Fibroblast of mammary gland (primary cell): Measurements from ENCODE around the gene FGFR1OP2.

ENCODE experiments used
- DNase-seq: peaks from one replicate; pipeline ENCODE4 v3.0.0-alpha.2; 2010; ENCODE audit warnings: low read depth
- H3K4me3 ChIP-seq: 2 replicates; pipeline ENCODE4 v1.5.1; 2011; ENCODE audit warnings: low read depth, mild to moderate bottlenecking, low read length, moderate library complexity; ENCODE audit not compliant: control insufficient read depth
- CTCF ChIP-seq: conservative IDR thresholded peaks from 2 replicates; pipeline ENCODE4 v1.5.1; 2011; ENCODE audit warnings: low read depth, low read length, inconsistent platforms; ENCODE audit not compliant: control insufficient read depth, insufficient read depth

FGFR1OP2 gene

GRCh38 chr12:26963413-26963812 is 25.1 kb downstream of the FGFR1OP2 start:
- no peak for TF ChIP-seq CTCF
- no peak overlapping the region for H3K4me3 ChIP-seq
- peak; percentile 26 for DNase-seq

GRCh38 chr12:26966842-26967241 is 28.6 kb downstream of the FGFR1OP2 start:
- DNase-seq = no peak

GRCh38 chr12:26970136-26970535 is 31.9 kb downstream of the FGFR1OP2 start:
- H3K4me3 ChIP-seq = no peak overlapping the region
- no peak for DNase-seq
- TF ChIP-seq CTCF = no peak

More at GRCh38 chr12:26966842-26967241, 28.6 kb downstream of the FGFR1OP2 start:
- no peak for TF ChIP-seq CTCF
- no peak overlapping the region for H3K4me3 ChIP-seq

- no peak for DNase-seq
- no peak overlapping the region for H3K4me3 ChIP-seq
These were observed 33.7 kb downstream of the FGFR1OP2 start for GRCh38 chr12:26971963-26972362.

GRCh38 chr12:26976687-26977086 is 38.4 kb downstream of the FGFR1OP2 start:
- DNase-seq = no peak
- no peak for TF ChIP-seq CTCF

More at GRCh38 chr12:26971963-26972362, 33.7 kb downstream of the FGFR1OP2 start:
- TF ChIP-seq CTCF = no peak

GRCh38 chr12:26978801-26979200 is 40.5 kb downstream of the FGFR1OP2 start:
- TF ChIP-seq CTCF = no peak
- no peak for DNase-seq
- H3K4me3 ChIP-seq = no peak overlapping the region

More at GRCh38 chr12:26976687-26977086, 38.4 kb downstream of the FGFR1OP2 start:
- H3K4me3 ChIP-seq = no peak overlapping the region

- no peak for DNase-seq
- TF ChIP-seq CTCF = no peak
- no peak overlapping the region for H3K4me3 ChIP-seq
These were observed 41.5 kb downstream of the FGFR1OP2 start for GRCh38 chr12:26979733-26980132.
